Suppressor macrophage treated with lipopolysaccharide for 1 hour (primary cell): Measurements from ENCODE around the gene HNRNPAB.
"Not testable (repeated sequence)": the region's sequence is repeated elsewhere in the genome, so short reads cannot be mapped to it uniquely, and the experiment has no call there.

Experiments
- DNase-seq, 3 donors: peaks; one replicate each; pipeline ENCODE4 v3.0.0-alpha.2; 2020 to 2022

Gene HNRNPAB

DNA sequence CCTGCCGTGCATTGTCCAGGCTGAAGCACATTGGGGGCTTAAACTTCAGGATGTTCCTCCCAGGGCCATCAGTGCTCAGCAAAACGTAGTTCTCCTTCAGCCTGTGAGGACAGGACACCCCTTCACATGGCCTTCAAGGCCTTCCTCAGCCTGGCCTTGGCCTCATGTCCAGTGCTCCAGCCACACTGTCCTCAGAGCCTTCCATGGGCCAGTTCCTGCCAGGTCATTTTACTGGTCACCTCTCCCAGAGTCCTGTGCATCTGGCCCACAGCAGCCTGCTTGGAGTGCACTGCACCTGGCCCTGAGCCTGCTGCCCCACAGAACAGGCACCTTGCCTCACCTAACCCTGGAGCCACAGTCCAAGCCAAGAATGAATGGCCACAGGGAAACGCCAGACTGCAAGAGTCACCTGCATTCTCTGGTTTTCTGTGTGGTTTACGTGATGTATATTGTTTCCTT, 8.7 kb downstream of the HNRNPAB start:
- DNase-seq: no peak

DNA sequence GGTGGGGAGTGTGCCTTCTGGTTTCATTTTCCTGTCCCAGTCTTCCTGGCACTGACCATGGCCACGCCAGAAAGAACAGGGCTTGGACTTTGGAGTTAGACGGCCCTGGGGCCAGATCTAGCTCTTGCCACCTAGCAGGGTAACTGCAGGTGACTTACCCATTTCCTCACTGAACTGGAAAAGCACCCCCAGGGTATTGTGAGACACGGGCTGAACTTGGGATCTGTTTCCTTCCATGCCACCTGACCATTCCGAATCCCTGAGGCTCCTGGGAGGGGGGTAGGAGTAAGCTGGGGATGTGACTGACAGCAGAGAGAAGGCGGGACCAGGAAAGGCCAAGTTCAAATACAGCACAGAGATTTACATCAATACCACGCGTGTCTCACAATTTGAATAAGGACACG, 9.4 kb downstream of the HNRNPAB start:
- no peak for DNase-seq

DNA sequence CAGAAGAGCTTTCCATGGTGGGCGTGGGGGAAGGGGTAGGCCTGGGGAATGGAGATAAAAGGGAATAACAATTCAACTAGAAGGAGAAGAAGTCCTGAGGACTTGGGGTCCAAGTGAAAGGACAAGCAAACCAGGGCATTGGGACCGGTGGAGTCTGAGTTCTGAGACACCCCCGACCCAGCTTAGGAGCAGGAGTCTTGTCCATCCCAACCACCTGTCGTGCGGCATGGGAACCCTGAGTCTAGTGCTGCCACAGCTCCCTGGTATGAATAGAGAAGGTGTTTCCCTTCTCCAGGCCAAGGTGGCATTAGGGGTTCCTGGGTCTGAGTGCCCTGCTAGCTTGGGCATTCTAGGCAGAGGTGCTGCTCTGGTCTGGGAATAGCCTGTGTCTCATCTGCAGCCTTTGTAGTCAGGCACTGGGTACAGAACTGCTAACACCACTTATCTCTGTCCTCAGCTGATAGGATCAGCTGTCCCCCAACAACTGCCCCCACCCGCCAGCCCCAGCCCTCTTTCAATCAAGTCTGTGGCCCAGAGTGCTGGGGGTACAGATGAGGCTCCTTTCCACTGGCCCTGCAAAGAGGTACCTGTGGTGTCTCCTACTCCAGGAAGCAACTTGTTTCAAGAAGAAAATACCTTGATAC, 9.9 kb downstream of the HNRNPAB start:
- DNase-seq: no peak

DNA sequence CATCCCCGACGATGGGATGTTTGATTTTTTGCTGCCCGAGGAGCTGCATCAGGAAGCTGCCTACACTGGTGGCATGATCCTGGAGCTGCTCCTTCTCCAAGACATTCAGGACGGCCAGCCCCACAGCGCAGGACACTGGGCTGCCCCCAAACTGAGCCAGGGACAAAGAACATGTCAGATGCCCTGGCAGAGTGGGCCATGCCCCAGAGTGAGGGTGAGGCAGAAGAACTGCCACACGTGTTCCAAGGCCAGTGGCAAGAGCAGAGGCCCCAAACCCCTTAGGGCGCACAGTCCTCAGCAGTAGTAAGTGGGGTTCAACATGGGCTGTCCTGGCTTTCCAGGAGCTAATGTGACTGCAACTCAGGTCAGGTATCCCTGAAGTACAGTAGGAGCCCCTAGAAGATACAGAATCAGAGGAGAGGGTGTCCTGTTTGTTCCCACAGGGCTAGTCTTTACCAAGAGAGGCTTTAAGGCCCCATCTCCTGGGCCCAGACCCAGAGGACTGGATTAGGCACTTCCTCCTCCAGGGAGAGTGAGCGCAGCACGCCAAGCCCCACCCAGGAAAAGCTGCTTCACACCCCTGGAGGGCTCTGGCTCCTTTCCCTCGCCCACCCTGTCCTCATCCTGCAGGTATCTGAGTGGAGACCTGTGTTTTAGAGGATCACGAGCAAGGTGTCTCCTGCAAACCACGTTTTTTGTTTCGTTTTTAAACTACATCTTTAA, 11.1 kb downstream of the HNRNPAB start:
- DNase-seq: no peak

DNA sequence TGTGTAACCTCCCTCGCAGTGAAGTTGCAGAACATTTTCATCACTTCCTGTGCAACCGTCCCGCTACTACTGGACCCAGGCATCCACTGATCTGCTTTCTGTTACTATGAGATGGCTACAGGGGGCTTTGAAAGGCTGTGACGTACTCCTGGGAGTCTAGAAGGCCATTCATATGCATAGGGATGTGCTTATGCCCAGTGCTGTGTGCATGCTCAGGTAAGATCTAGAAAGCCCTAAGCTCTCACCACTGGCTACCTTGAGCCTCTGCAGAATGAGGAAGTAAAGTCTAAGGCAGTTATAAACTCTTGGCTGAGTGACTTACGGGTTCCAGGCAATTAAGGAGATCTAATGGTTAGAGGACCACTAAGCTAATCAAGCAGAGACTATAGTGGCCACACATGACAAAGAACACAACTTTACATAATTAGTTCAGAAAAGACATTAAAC, 11.8 kb downstream of the HNRNPAB start:
- DNase-seq: no peak

DNA sequence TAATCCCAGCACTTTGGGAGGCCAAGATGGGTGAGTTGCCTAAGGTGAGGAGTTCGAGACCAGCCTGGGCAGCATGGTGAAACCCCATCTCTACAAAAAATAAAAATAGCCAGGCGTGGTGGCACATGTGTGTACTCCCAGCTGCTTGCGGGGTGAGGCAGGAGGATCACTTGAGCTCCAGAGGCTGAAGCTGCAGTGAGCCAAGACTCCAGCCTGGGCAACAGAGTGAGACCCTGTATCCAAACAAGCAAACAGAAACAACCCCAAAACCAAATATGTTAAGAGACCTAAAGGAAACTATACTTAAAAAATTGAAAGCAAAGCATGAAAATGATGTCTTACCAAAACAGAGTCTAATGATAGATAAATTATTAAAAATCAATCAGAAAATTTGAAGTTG, 12.4 kb downstream of the HNRNPAB start:
- DNase-seq: no peak

DNA sequence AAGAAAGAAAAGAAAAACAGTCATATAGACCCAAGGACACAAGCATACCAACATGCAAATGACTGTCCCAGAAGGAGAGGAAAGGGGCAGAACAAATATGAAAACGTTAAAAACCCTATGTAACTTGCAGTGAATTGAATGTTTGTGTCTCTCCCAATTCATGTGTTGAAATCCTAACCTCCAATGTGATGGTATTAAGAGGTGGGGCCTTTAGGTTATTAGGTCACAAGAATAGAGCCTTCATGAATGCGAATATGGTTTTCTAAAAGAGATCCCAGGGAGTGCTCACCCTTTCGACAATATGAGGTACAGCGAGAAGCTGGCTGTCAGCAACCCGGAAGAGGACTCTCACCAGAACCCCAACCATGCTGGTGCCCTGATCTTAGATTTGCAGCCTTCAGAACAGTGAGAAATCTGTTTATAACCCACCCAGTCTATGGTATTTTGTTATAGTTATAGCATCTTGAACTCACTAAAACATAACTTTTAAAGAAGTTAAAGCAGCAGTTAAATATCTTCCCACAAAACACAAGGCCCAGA, 14.0 kb downstream of the HNRNPAB start:
- DNase-seq: no peak

DNA sequence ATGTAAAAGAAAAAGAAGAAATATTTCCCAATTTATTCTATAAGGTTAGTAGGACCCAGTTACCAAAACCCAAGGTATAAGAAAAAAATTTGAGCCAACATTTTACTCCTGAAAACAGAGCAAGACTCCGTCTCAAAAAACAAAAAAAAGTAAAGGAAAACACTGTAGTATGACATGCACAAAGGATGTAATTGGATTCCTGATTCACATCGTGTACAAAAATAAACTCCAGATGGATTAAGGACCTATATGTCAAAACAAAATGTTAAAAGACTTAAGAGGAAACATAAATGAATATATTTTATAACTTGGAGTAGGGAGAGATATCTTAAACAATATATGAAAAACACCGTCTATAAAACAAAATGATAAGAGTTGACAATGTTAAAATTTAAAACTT, 14.5 kb downstream of the HNRNPAB start:
- DNase-seq: no peak

DNA sequence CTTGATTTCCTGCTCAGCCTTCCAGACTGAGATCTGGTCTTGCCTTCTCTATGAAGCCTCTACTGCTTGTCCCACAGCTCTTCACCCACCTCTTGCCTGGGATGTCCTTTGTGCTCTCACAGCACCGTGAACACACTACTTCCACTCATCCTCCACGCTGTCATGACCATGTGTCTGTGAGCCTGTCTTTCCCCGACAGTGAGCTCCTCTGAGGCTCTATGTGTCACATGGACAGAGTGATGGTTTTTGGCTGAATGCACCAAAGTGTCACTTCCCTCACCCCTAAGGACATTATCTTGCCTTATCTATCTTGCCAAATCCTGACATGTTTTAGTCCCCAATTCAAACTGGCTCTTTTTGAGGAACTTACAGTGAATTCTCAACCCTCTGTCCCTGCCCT, 16.9 kb downstream of the HNRNPAB start:
- peak; percentile 55 to 65 (median 64) for DNase-seq

DNA sequence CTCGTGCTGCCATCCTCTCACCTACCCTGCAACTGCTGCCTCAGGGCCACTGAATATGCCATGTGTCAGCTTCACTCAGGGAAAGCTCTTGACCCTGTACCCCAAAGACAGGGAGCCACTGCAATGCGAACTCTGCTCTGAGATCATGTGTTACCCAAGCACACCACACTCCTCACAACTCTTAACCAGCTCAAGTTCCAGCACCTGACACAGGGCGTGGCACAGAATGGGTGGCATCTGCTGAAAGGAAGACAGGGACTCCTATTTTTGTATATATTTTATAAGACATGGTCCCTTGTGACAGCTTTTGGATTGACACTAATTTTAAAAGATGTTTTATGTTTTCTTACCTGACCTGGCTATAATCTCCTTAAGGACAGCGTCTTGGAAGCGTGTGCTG, 17.5 kb downstream of the HNRNPAB start:
- DNase-seq: no peak

DNA sequence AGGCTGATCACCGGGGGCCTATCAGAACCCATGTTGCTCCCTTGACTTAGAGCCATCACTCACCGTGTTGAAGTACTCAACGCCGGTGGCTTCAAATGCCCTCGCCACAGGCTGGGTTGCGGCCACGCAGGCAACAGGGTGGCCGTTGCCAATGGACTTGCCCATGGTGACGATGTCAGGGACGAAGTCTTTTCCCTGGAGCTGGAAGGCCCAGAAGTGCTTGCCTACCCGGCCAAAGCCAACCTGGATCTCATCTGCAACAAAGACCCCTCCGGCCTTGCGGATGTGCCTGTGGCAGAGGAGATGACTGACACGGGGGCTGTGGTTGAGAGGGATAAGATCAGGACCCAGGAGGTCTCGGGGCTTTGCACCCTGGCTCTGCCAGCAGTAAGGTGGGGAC, 18.0 kb downstream of the HNRNPAB start:
- DNase-seq: no peak

DNA sequence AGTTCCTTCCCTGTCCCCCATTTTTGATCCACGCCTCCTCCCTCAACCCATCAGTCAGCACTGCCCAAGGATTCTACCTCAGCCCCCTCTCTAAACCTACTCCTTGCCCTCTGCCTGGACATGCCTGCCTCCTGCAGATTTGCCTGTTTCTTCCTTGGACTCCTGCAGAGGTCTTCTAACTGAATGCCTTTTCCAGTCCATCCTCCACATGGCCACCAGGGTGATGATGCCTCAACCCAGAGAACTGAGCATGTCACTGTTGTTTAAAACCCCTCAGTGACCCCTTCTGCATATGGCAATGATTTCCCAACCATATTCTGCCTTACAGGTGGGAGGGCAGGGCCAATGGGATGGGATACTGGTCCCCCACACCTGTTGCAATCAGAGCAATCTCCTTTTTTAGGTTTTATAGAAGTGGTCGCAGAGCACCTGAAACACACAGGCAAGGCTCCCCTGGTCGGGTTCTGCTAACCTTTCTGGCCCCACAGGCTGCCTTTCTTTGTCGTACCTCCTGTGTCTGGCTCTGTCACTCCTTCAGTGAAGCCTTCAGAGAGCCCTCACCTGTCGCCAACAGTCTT, 19.0 kb downstream of the HNRNPAB start:
- no peak for DNase-seq

DNA sequence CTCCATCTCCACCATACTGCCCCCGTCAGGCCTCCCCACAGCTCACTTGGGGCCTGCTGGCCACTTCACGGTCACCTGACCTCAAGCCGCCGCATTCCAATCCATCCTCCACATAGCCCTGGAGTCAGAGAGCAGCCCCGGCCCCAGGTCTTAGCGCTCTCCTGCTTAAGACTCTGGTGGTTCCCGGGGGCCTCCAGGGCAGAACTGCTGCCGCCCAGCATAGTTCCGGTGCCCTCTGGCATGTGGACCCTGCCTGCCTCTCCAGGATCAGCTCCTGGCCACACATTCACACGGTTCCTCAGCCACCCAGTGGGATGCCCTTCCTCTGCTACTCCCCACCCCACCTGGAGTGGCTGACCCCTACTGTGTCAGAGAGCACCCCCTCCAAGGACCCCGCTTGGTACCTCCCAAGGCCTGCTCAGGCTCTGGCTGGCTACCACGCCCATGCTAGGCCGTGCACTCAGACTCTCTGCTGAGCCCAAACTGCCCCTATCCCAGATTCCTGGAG, 19.5 kb downstream of the HNRNPAB start:
- DNase-seq: no peak

DNA sequence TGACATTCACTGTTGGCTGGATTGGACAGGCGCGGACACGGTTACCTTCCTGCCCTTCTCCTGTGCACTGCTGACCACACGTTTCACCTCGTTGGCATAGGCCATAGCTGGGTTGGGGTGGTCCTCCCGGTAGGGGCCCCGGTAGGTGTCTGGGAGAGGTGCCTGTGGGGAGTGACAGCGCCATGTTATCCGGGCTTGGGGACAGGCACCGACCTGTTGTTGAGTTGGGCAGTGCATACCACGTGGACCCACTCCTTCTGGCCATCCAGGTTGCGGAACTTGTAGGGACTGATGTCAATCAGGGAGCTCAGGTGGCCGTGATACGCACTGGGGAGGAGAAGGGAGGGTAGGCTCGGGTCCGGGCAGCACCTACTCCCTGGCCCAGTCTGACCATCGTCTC, 20.1 kb downstream of the HNRNPAB start:
- no peak for DNase-seq

DNA sequence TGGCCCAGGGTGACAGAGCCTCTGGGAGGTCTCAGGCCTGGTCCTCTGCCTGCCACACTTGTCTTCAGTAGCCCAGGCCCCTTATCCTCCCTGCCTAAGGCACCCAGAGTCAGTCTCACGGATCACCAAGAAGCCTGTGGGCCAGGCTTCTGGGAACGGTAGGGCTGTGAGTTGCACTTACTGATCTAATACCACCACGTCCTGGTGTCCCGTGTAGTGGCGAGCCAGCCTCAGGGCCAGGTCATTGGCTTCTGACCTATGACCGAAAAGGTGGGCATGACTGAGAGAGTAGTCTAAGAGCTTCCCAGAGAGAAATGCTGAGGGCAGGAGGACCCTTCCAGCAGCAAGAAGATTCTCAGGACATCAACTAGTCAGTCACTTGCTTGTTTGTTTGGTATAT, 20.8 kb downstream of the HNRNPAB start:
- no peak for DNase-seq

DNA sequence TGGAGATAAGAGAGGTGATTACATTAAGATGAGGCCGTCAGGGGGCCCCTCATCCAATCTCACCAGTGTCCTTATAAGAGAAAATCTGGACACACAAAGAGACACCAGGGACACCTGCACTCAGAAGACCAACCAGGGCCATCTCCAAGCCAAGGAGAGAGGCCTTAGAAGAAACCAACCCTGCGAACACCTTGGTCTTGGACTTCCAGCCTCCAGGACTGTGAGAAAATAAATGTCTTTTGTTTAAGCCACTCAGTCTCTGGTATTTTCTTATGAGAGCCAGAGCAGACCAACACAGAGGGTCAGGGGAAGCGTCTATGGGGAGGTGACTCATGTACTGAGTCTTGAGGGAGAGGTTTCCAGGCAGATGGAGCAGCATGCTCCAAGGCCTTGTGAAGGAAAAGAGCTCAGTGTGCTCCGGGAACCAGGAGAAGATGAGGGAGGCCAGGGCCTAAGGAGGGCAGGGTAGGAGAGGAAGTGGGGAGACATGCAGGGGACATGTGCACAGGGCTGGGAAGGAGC, 22.9 kb downstream of the HNRNPAB start:
- no peak for DNase-seq

DNA sequence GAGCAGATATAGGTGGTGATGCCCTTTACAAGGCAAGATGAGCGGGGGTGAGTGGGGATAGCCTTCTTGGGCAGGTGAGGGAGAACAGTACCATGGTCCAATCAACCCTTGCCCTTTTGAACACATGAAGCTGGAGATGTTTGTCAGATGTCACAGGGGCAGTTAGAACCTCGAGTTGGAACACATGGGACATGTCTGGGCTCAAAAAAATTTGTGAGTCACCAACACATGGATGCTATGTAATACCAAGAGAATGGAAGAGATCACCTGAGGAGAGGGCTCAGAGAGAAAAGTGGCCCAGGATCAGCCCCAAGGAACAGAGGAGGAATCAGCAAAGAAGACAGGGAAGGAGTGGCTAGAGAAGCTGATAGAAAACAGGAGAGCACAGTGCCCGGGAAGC, 23.6 kb downstream of the HNRNPAB start:
- DNase-seq: no peak

DNA sequence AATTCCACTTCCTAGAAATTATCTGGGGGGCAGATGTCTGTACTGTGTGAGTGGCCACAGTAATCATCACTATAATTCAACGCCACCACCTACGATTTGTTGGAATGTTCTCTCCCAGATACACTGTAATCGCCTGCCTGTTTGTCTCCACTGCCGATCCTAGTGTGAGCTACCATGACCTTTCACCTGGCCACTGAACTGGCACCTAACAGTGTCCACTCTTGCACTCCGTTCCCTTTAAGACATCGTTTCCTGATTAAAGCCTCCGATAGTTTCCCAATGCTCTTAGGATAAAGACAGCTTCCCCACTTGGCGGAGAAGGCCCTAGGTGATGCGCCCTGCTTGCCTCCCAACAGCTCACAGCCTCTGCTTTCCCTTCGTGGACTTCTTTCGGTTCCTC, 24.3 kb downstream of the HNRNPAB start:
- no peak for DNase-seq

DNA sequence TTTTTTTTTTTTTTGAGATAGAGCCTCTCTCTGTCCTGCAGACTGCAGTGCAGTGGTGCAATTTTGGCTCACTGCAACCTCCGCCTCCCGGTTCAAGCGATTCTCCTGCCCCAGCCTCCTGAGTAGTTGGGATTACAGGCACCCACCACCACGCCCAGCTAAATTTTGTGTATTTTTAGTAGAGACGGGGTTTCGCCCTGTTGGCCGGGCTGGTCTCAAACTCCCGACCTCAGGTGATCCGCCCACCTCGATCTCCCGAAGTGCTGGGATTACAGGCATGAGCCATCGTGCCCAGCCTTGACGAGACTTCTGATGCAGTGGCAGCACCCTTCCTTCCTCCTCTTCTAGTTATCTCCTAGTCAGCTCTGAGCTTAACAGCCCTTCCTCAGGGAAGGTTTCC, 24.8 kb downstream of the HNRNPAB start:
- not testable (repeated sequence) for DNase-seq

DNA sequence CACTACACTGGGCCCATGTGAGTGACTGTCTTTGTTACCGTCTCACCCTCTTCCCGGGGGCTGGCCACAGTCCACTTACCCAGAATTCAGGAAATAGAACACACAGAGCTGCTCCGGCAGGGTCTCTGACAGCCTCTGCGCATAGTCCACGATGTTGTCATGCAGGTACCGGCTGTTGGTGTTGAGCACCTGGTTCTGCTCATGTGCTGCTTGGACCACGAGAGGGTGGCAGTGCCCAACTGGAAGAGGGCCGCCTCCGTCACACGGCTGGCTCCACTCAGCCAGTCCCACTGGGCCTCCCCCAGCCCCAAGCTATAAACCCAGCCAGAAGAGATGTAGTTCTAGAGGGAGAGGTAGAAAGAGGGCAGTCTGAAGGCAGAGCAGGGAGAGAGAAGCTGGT, 25.5 kb downstream of the HNRNPAB start:
- no peak for DNase-seq

DNA sequence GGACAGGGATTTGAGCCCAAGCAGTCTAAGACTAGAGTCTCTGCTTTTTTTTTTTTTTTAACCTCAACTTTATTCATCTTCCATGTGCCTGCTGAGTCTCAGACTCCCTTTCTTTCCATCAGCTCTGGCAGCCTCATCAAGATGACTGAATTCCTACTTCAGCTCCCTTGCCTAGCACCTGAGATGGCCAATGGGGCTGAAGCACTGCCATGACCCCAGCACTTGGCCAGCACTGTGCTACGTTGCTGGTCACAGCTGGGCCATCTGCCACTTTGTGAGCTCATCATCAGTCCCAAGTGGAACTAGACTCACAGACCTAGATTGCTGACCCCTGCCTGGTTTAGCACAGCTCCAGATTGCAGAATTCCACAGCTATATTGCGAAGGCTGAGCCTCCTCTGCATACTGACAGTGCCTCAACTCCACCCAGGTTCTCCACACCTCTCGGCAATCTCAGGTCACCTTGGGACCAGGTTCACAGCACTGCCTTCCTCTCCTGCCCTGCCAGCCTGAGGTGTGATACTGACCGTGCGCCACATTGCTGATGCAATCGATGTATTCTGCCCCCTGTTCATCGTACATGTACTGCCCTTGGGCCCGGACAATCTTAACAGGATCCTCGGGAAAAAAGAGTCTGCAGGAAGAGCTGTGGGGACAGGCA, 26.7 kb downstream of the HNRNPAB start:
- DNase-seq: peak in 2 of 3 donors; percentile 24 to 38

DNA sequence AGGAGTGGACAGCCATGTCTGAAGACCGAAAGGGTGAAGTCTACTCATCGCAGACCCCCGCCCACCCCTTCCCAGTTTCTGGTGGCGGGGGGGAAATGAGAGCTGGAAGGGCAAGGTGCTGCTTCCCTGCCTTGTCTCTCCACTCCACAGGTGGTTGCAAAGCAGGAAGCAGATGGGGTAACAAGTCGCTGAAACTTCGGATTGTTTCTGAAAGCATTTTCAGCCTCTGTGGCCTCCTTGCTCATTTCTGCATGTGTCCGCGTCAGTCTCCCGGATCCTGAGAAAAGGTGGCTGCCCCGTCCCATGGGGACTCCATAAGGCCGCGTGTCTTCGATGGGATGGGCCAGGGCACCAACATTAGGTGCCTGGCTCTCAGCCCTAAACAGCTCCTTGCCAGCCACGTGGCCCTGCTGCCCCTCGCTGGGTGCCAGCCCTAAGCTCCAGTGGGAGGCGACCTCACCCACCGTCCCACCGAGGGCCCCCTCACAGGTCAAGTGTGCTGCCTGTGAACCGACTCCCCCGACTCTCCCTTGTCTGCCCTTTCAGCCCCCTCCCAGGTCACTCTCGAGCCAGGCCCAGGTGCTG, 27.3 kb downstream of the HNRNPAB start:
- no peak for DNase-seq
